Endothelial cell of umbilical vein (primary cell): ENCODE results near the gene BMPR2. TPM values are rescaled to one million over a fixed set of nuclear protein-coding genes. Genes with fewer than 3 reads are reported as not detected.
"Not testable (repeated sequence)": the region's sequence is repeated elsewhere in the genome, so short reads cannot be mapped to it uniquely, and the experiment has no call there.

Experiments used
- BruUV-seq: library from RNA; stranded (reverse); fragments of 400-500 nt; replicated peaks from 2 replicates; lab custom pipeline; 2021; lab: Mats Ljungman, UMichigan
- CTCF ChIA-PET: fragments of 300-600, 350-600 bp; sonication (Branson Sonifier 250); formaldehyde crosslinking; loops from one replicate; lab custom pipeline; 2021; ENCODE audit warnings: antibody characterized with exemption, inconsistent platforms; lab: Charles Lee
- POLR2A ChIA-PET: fragments of 300-600, 350-600 bp; sonication (Branson Sonifier 250); formaldehyde crosslinking; loops from one replicate; lab custom pipeline; 2021; ENCODE audit warnings: antibody characterized with exemption, inconsistent platforms; lab: Charles Lee
- DNase-seq: peaks from one replicate; pipeline ENCODE4 v3.0.0-alpha.2; 2011; ENCODE audit warnings: low read depth, low spot score
- FAIRE-seq: peaks from 2 replicates; lab custom pipeline; 2011; peaks lifted over from hg19 to GRCh38; lab: Jason Lieb, UNC
- H2AFZ ChIP-seq: 2 replicates; pipeline ENCODE4 v1.6.0; 2012; ENCODE audit warnings: low read depth, low read length, control low read depth, inconsistent platforms
- H3K27ac ChIP-seq: 2 replicates; pipeline ENCODE4 v1.5.1; 2011; ENCODE audit warnings: low read depth, mild to moderate bottlenecking, control low read depth, low read length, moderate library complexity; ENCODE audit not compliant: insufficient read depth
- H3K27me3 ChIP-seq, 2 experiments: 2 replicates each; pipeline versions ENCODE4 v1.6.0 to v1.6.1; 2011; ENCODE audit warnings: low read length in 2 of 2, mixed read lengths in 1 of 2; ENCODE audit not compliant: control insufficient read depth in 2 of 2, insufficient read depth in 2 of 2
- H3K36me3 ChIP-seq, 2 experiments: 2 replicates in 1 of 2; 3 replicates in 1 of 2; pipeline ENCODE4 v1.5.1; 2011; ENCODE audit warnings: low read length in 2 of 2, mild to moderate bottlenecking in 1 of 2, moderate library complexity in 1 of 2; ENCODE audit not compliant: control insufficient read depth in 2 of 2, insufficient read depth in 2 of 2; ENCODE audit errors: extremely low read depth in 1 of 2
- H3K4me1 ChIP-seq: 3 replicates; pipeline ENCODE4 v1.5.1; 2011; ENCODE audit warnings: mild to moderate bottlenecking, low read length; ENCODE audit not compliant: control insufficient read depth, insufficient read depth; ENCODE audit errors: extremely low read depth
- H3K4me2 ChIP-seq: 2 replicates; pipeline ENCODE4 v1.6.1; 2011; ENCODE audit warnings: low read length, control low read depth, mixed read lengths; ENCODE audit not compliant: insufficient read depth
- H3K4me3 ChIP-seq, 3 experiments: fragments of 200-600 bp in 1 of 3; sonication (generic), shearing (Covaris generic) in 1 of 3; replicated peaks in 1 of 3; 2 replicates each; pipeline ENCODE4 v1.5.1; 2011 to 2016; ENCODE audit warnings: control low read depth in 3 of 3, low read length in 3 of 3, mild to moderate bottlenecking in 2 of 3, inconsistent platforms in 1 of 3, low read depth in 1 of 3, moderate library complexity in 1 of 3; ENCODE audit not compliant: insufficient read depth in 1 of 3
- H3K79me2 ChIP-seq: 2 replicates; pipeline ENCODE4 v1.6.0; 2012; ENCODE audit warnings: low read length, inconsistent platforms; ENCODE audit not compliant: control insufficient read depth, insufficient read depth
- H3K9ac ChIP-seq: replicated peaks from 2 replicates; pipeline ENCODE3; 2011; ENCODE audit warnings: low read length, control low read depth; ENCODE audit not compliant: insufficient read depth; ENCODE audit errors: extremely low read depth
- H3K9me1 ChIP-seq: replicated peaks from 3 replicates; pipeline ENCODE4 v1.6.0; 2011; ENCODE audit warnings: mild to moderate bottlenecking, low read length; ENCODE audit not compliant: control insufficient read depth, insufficient read depth; ENCODE audit errors: extremely low read depth
- H3K9me3 ChIP-seq: replicated peaks from 2 replicates; pipeline ENCODE4 v1.5.1; 2012; ENCODE audit warnings: low read length, inconsistent platforms; ENCODE audit not compliant: control insufficient read depth, insufficient read depth
- H4K20me1 ChIP-seq: replicated peaks from 2 replicates; pipeline ENCODE3; 2011; ENCODE audit warnings: mild to moderate bottlenecking, low read length; ENCODE audit not compliant: control insufficient read depth, insufficient read depth; ENCODE audit errors: extremely low read depth
- EZH2 ChIP-seq: IDR thresholded peaks from 2 replicates; pipeline ENCODE4 v1.6.1; 2012; ENCODE audit warnings: borderline replicate concordance, low read depth, mild to moderate bottlenecking, moderate library complexity, low read length, inconsistent platforms; ENCODE audit not compliant: severe bottlenecking
- FOS ChIP-seq: IDR thresholded peaks from 2 replicates; pipeline ENCODE4 v1.6.1; 2011; ENCODE audit warnings: mild to moderate bottlenecking, low read length, moderate library complexity, borderline replicate concordance; ENCODE audit not compliant: insufficient read depth
- GATA2 ChIP-seq: IDR thresholded peaks from 2 replicates; pipeline ENCODE4 v1.7.0; 2011; ENCODE audit warnings: low read depth, mild to moderate bottlenecking, moderate library complexity, mixed read lengths, low read length; ENCODE audit not compliant: insufficient read length, insufficient read depth
- JUN ChIP-seq: IDR thresholded peaks from 2 replicates; pipeline ENCODE4 v1.6.1; 2011; ENCODE audit warnings: borderline replicate concordance, low read depth; ENCODE audit not compliant: insufficient read length, insufficient read depth
- MAX ChIP-seq: IDR thresholded peaks from 2 replicates; pipeline ENCODE4 v1.6.1; 2011; ENCODE audit not compliant: insufficient read depth, insufficient read length
- MYC ChIP-seq: IDR thresholded peaks from one replicate; pipeline ENCODE4 v1.6.1; 2011; ENCODE audit warnings: mild to moderate bottlenecking, low read depth, low read length
- POLR2A ChIP-seq: IDR thresholded peaks from 2 replicates; pipeline ENCODE4 v1.6.1; 2012; ENCODE audit warnings: low read depth, mild to moderate bottlenecking, control low read depth, low read length
- POLR2AphosphoS5 ChIP-seq: IDR thresholded peaks from 2 replicates; pipeline ENCODE4 v1.6.1; 2012; ENCODE audit warnings: low read depth, mild to moderate bottlenecking, control low read depth, low read length, moderate library complexity; ENCODE audit not compliant: insufficient read depth
- dilution Hi-C: fragments of 300-500 bp; cut with MboI; formaldehyde crosslinking; loops from one replicate; pipeline ENCODE4 v1.15.0; 2019; ENCODE audit warnings: low sequenced_read_pairs; ENCODE audit not compliant: extremely low pct_ligation_motif_present
- intact Hi-C: fragments of 100-400 bp; cut with micrococcal nuclease; formaldehyde crosslinking; loops from one replicate; pipeline ENCODE4 v1.10.0; 2022
- polyA plus RNA-seq, 4 experiments: library from polyadenylated mRNA; depleted of rRNA in 3 of 4; stranded (reverse) in 3 of 4; unstranded in 1 of 4; fragments of >200 nt; gene quantifications; 2 replicates each; pipeline versions ENCODE4 v1.2.1 to v1.2.3, GENCODE V29; 2011 to 2012; ENCODE audit warnings: missing spikeins in 1 of 4
- total RNA-seq: library from RNA; stranded (reverse); gene quantifications from 2 replicates; pipeline ENCODE4 v1.2.3, GENCODE V29; 2021
- TF ChIP-seq, protein P1 (sequence below), 2 donors: IDR thresholded peaks; 1 replicate in 1 of 2; 2 replicates in 1 of 2; pipeline ENCODE4 v1.5.1; 2011; ENCODE audit warnings: low read length in 2 of 2, mild to moderate bottlenecking in 2 of 2, moderate library complexity in 2 of 2, control low read depth in 1 of 2, inconsistent platforms in 1 of 2, low read depth in 1 of 2; ENCODE audit not compliant: insufficient read depth in 1 of 2; ENCODE audit errors: extremely low read depth in 1 of 2

BMPR2 gene
- total and polyA plus RNA-seq, 2 donors (not counting 3 experiments of a cell fraction or from before 2014, with no cell fraction given): 35.8 to 113 TPM

DNA sequence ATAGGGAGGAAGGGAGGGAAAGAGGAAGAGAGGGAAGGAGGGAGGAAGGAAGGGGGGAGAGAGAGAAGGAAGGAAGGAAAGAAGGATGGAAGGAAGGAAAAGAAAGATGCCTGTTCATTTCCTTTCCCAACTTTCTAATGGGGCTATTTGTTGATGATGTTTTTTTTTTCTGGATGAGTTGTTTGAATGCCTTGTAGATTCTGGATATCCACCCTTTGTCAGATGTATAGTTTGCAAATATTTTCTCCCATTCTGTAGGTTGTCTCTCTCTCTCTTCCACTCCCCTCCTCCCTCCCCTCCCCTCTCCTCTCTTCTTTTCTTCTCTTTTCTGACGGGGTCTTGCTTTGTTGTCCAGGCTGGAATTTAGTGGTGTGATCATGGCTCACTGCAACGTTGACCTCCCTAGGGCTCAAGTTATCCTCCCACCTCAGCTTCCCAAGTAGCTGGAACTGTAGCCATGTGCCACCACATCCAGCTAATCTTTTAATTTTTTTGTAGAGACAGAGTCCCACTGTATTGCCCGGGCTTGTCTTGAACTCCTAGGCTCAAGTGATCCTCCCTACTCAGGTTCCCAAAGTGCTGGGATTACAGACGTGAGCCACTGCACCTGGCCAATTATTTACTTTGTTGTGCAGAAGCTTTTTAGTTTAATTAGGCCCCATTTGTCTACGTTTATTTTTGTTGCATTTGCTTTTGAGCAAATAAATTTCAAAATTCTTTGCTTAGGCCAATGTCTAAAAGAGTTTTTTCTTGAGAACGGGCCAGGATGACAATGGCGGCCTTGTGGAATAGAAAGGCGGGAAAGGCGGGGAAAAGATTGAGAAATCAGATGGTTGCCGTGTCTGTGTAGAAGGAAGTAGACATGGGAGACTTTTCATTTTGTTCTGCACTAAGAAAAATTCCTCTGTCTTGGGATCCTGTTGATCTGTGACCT is 201.4 kb downstream of the BMPR2 start:
- no peaks in the 10 kb centered on the region for H3K4me1 ChIP-seq
- H3K4me3 ChIP-seq: no peak overlapping the region
- FAIRE-seq (no peak), DNase-seq (no peak)
- intact Hi-C loops: no loop called here
- no peak overlapping the region for H3K4me2 ChIP-seq
- POLR2A ChIA-PET: no interaction called here
- dilution Hi-C loops: no loop called here
- no TSS peak for BruUV-seq
- H3K79me2 ChIP-seq: no peaks in the 10 kb centered on the region
- H3K9ac ChIP-seq: no peak overlapping the region
- no peaks in the 10 kb centered on the region for H3K36me3 ChIP-seq
- H3K9me3 ChIP-seq: no peaks in the 10 kb centered on the region
- H2AFZ ChIP-seq: no peak overlapping the region
- TF ChIP-seq GATA2 (no peak), POLR2AphosphoS5 (no peak), MAX (no peak), MYC (no peak), EZH2 (no peak), JUN (no peak), POLR2A (no peak), FOS (no peak)
- TF ChIP-seq, protein P1, sequence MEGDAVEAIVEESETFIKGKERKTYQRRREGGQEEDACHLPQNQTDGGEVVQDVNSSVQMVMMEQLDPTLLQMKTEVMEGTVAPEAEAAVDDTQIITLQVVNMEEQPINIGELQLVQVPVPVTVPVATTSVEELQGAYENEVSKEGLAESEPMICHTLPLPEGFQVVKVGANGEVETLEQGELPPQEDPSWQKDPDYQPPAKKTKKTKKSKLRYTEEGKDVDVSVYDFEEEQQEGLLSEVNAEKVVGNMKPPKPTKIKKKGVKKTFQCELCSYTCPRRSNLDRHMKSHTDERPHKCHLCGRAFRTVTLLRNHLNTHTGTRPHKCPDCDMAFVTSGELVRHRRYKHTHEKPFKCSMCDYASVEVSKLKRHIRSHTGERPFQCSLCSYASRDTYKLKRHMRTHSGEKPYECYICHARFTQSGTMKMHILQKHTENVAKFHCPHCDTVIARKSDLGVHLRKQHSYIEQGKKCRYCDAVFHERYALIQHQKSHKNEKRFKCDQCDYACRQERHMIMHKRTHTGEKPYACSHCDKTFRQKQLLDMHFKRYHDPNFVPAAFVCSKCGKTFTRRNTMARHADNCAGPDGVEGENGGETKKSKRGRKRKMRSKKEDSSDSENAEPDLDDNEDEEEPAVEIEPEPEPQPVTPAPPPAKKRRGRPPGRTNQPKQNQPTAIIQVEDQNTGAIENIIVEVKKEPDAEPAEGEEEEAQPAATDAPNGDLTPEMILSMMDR (IDR thresholded peaks at IDR 0.05; ENCODE audit: extremely low read depth in 1 of 2, insufficient read depth in 1 of 2, low read depth in 1 of 2, low read length in 2 of 2): no peak
- no peaks in the 10 kb centered on the region for H3K27me3 ChIP-seq
- CTCF ChIA-PET: interaction anchor here (0.6 kb wide), 1 partner anchor 222 kb away, joined by 3 read pairs; no protein-coding TSS in a partner anchor
- H3K9me1 ChIP-seq: no peaks in the 10 kb centered on the region
- no peak overlapping the region for H3K27ac ChIP-seq
- no peaks in the 10 kb centered on the region for H4K20me1 ChIP-seq

- H3K27ac ChIP-seq, BruUV-seq, POLR2A ChIA-PET, FAIRE-seq, H3K9me3 ChIP-seq, H3K79me2 ChIP-seq, H3K9ac ChIP-seq, intact Hi-C loops, H3K27me3 ChIP-seq, dilution Hi-C loops, H3K4me2 ChIP-seq, H3K4me3 ChIP-seq, H2AFZ ChIP-seq, H4K20me1 ChIP-seq, H3K36me3 ChIP-seq, H3K9me1 ChIP-seq, H3K4me1 ChIP-seq, DNase-seq: not testable (repeated sequence)
- CTCF ChIA-PET: interaction anchor here (1.0 kb wide), 1 partner anchor 9 kb away, joined by 3 read pairs; no protein-coding TSS in a partner anchor
These were observed 206.7 kb downstream of the BMPR2 start for GRCh38 chr2:202582846-202583245.
